Measurements from ENCODE around the gene RHOG. TPM values are rescaled to one million over a fixed set of nuclear protein-coding genes. Genes with fewer than 3 reads are reported as not detected.

RHOG gene
- total RNA-seq, 1 donor from 2014 or later = 5.5 TPM

DNA sequence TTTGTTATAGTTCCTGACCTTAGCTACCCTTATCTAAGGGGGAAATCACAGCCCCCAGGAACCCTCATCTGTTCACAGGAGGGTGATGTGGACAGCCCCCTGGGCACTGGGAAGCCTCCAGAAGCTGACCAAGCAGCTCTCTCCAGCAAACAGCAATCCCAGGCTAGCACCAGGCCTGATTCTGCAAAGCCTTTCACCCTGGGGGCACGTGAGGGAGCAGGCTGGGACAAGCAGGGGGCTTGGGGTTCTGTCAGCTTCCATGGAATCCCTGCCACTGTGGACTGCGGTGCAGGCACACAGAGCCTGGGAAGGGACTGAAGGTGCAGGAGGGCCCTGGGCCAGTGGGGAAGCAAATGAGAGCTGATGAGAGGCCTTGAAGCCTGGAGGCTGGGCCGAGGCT lies 30.3 kb downstream of the RHOG start:
- Histone ChIP-seq H3K27me3 (ENCODE audit: control insufficient read depth, insufficient read depth, low read length) (no peaks in the 10 kb centered on the region), H3K4me3 (ENCODE audit: low read depth, low read length) (no peak overlapping the region), H3K36me3 (ENCODE audit: control insufficient read depth, insufficient read depth, low read length) (peaks cover 6% of the 10 kb centered on the region)
- DNase-seq (ENCODE audit: low read depth) (no peak), FAIRE-seq (no peak)
- no peak for TF ChIP-seq CTCF (IDR thresholded peaks at IDR 0.05; ENCODE audit: insufficient read depth, low read length, severe bottlenecking)

DNA sequence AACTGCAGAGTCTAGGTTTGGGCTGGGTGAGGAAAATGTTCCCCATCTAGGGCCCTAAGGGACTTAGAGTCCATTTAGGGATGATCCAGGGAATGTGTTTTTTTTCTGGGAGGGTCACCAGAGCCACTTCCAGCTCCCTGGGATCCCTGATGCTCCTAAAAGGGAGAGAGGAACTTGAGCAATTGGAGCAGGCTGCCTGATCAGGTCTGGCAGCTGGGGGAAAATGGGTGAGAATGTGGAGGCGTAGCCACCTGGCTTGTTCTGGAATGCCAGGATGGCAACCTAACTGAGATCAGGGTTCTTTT lies 31.2 kb downstream of the RHOG start:
- FAIRE-seq (no peak), DNase-seq (ENCODE audit: low read depth) (no peak)
- H3K36me3 ChIP-seq (ENCODE audit: control insufficient read depth, insufficient read depth, low read length) = peaks cover 6% of the 10 kb centered on the region
- no peak for TF ChIP-seq CTCF (IDR thresholded peaks at IDR 0.05; ENCODE audit: insufficient read depth, low read length, severe bottlenecking)
- no peak overlapping the region for H3K4me3 ChIP-seq (ENCODE audit: low read depth, low read length)
- no peaks in the 10 kb centered on the region for H3K27me3 ChIP-seq (ENCODE audit: control insufficient read depth, insufficient read depth, low read length)

GRCh38 chr11:3808861-3809623 lies 31.7 kb downstream of the RHOG start:
- peak; percentile 43 for FAIRE-seq

GRCh38 chr11:3807909-3808860 lies 32.6 kb downstream of the RHOG start, which contains the start of gene PGAP2:
PGAP2 (plus strand) TSS chr11:3808560; CDS start chr11:3811260, 2,700 bp downstream.
- DNase-seq (ENCODE audit: low read depth) (peak; percentile 66), FAIRE-seq (no peak)
- H3K4me3 ChIP-seq (ENCODE audit: low read depth, low read length) = peak within 1 kb of the TSS; percentile 62

More at GRCh38 chr11:3808861-3809623, 31.7 kb downstream of the RHOG start:
- DNase-seq (ENCODE audit: low read depth) = peak; percentile 75
- TF ChIP-seq CTCF (IDR thresholded peaks at IDR 0.05; ENCODE audit: insufficient read depth, low read length, severe bottlenecking) = peak; percentile 53
- peak overlapping the region; percentile 62 for H3K4me3 ChIP-seq (ENCODE audit: low read depth, low read length)
- H3K36me3 ChIP-seq (ENCODE audit: control insufficient read depth, insufficient read depth, low read length) = peaks cover 6% of the 10 kb centered on the region
- no peaks in the 10 kb centered on the region for H3K27me3 ChIP-seq (ENCODE audit: control insufficient read depth, insufficient read depth, low read length)

More at GRCh38 chr11:3807909-3808860, 32.6 kb downstream of the RHOG start, which contains the start of gene PGAP2:
- TF ChIP-seq CTCF (IDR thresholded peaks at IDR 0.05; ENCODE audit: insufficient read depth, low read length, severe bottlenecking) = peak; percentile 90
- no peaks in the 10 kb centered on the region for H3K27me3 ChIP-seq (ENCODE audit: control insufficient read depth, insufficient read depth, low read length)
- peaks cover 6% of the 10 kb centered on the region for H3K36me3 ChIP-seq (ENCODE audit: control insufficient read depth, insufficient read depth, low read length)

Data from bronchial epithelial cell (primary cell).